NCI-H526 treated with DMSO at 0.1 percent for 48 hours (cell line): Measurements from ENCODE around the gene PRDM11.

Experiments used
- DNase-seq: peaks from one replicate; lab custom pipeline; 2025; lab: John Stamatoyannopoulos, UW

The PRDM11 gene

GRCh38 chr11:45178223-45178622 is 31.8 kb downstream of the PRDM11 start:
- no peak for DNase-seq

- no peak for DNase-seq
Measured at GRCh38 chr11:45178890-45179671, 32.6 kb downstream of the PRDM11 start.

- no peak for DNase-seq
Measured at GRCh38 chr11:45179686-45180178, 33.3 kb downstream of the PRDM11 start.

DNA sequence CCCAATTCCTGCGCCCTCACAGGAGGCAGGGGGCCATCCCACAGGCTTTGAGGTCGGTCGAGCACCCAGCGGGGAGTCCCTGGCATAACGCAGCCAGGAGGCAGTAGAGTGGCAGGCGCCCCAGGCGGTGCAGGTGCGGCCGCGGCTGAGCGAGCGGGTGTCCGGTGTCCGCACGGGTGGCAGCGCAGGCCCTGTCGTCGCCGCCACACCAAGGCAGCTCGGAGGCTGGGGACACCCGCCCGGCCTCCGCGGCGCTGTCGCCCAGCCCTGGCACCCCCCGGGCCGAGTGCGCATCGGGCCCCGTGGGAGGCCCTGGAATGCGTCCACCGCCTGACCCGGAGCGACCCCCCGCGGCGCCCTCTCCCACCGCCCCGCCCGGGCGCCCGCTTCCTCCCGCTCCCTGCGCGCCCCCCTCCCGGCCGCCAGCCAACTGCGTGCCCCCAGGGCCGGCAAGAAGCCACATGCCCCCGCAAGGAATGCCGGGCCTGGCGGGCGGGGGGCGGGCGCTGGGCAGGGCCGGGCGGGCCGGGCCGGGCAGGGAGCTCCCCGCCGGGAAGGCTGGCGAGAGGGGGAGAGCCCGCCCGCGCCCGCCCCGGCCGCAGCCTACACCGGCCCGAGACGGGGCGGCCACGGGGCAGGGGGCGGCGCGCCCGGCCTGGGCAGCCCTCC is 33.9 kb downstream of the PRDM11 start:
- DNase-seq, result peak; percentile 52

DNA sequence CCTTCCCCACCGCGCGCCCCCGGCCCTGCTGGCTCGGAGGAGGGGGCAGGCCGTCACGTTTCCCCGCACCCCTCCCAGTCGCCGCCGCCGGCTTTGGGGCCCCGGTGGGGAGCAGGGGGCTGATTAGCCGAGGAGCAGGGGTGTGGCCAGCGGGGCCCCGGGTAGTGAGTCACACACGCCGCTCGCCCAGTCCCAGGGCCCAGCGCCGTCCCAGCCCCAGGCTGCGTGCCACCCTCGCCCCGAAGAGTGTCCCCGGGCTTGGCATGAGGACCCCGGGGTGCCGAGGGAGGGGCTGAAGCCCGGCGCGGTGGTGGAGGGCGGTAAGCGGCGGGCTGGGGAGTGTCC is 34.4 kb downstream of the PRDM11 start:
- peak; percentile 48 for DNase-seq

- no peak for DNase-seq
Measured at GRCh38 chr11:45181193-45181888, 34.9 kb downstream of the PRDM11 start.

GRCh38 chr11:45181889-45182550 is 35.6 kb downstream of the PRDM11 start:
- DNase-seq, result no peak

GRCh38 chr11:45182902-45183301 is 36.5 kb downstream of the PRDM11 start:
- no peak for DNase-seq

GRCh38 chr11:45184640-45185039 is 38.2 kb downstream of the PRDM11 start:
- DNase-seq, result no peak

DNA sequence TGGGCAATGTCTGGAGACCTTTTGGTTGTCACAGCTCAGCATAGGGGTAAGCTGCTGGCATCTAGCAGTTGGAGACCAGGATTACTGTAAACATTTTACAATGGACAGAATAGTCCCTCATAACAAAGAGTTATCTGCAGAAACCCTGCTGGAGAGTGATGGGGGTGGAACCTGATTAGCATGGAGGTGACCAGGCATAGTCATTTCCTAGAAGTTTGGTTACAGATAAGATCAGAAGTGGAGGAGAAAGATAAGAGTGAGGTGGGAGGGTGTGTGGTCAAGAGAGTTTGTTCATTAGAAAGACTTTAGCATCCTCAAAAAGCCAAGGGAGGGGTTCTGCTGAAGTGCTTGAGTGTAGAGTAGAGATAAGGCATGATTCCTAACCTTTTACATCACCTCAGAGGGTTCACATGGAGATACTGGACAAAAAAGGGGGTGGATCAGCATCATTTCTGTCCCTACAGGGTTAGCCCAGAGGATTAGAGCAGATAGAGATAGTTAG is 38.8 kb downstream of the PRDM11 start:
- no peak for DNase-seq

DNA sequence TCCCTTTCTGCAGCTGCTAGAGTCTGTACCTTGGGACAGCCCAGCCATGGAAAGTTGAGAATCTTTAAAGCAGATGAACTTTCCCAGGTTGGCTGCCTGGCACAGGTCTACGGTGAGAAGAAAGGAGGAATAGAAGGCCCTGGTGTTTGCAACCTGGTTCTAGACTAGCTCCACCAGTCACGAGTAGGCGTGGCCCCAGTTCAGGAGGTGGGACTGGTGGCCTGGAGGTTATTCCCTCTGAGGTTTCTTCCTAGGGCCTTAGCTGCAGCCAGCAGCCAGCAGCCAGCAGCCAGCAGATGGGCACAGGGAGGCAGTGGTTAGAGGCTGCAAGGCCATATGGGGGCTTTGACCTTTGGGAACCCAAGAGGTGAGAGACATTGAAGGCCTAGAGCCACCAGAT is 40.9 kb downstream of the PRDM11 start:
- no peak for DNase-seq

DNA sequence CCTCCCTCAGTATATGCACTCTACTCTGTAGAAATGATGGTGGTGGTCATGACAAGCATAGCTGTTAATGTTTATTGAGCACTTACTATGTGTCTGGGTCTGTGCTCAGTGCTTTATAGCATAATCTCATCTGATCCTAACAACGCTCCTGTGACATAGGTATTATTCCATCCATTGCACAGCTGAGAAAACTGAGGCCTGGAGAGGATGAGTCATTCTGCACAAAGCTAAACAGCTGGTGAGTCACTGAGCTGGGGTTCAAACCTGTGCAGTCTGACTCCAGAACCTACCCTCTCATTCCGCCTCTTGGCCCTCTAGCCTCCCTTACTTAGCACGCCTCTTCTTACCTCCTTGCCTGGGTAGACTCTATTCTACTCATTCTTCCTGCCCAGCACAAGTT is 41.7 kb downstream of the PRDM11 start:
- DNase-seq, result no peak

DNA sequence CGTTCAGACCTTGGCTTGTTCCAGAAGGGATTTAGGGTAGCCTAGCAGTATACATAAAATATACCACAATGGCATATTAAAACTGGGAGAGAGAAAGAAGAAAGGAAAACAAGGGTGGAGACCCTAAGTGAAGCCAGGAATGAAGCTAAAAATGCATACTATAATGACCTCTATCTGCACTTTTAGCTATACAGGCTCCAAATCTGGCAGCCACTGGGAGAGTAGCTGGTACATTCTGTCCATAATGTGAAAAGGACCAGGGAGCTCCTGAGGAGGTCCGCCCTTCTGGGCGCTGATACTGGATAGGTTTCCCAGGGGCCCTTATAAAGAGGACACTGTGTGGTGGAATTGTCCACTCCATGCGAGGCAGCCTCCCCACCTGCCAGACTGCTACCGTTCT is 42.8 kb downstream of the PRDM11 start:
- no peak for DNase-seq

DNA sequence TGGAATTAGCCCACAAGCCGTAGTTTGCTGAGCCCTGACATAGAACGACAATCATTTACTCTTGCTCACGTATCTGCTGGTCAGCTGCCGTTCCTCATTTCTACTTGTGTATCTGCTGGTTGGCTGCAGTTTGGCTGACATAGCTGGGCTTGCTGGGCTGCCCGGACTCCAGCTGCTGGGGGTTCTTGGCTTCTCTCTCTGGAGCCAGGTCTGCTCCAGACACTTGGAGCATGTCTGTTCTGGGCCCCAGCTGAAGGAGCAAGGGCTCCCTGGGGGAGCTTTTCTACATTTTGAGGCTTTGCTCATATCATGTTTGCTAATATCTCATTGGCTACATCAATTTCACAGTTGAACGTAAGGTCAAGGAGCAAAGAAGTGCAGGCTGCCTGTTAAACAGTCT is 47.3 kb downstream of the PRDM11 start:
- DNase-seq, result no peak

DNA sequence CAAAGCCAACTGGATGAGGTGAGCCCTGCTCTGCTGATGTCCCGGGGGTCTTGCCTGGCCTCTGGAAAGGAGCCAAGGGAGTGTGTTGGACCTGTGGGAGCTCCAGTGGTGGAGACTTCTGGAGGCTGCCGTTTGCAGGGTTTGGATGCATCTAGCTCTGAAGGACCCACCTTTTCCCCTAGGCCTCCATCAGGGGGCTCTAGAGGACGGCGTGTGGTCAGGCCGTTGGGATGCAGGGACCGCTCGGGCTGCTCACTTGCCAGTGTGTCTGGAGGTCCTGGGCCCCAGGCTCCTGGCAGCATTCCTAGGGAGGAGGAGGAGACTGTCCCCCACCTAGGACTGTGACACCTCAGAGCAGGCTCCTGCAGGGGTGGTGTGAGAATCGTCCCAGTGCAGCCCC is 58.3 kb downstream of the PRDM11 start:
- no peak for DNase-seq

DNA sequence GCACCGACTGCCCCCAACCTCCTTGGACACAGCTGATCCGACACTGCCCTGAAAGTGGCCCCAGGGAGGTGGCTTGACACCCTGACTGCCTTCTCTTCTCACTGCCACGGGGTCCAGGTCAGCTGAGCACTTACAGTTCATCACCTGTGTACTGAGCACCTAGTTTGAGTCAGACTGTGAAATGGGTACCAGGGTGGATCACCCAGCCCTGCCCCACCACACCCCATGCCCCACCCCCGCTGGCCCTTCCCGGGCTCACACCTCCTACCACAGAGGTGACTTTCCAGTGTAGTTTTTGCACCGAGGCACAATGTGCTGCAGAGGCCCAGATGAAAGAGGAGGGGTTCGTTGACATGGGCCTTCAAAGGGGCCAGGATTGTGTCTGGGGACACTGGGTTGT is 59.5 kb downstream of the PRDM11 start:
- DNase-seq, result no peak

DNA sequence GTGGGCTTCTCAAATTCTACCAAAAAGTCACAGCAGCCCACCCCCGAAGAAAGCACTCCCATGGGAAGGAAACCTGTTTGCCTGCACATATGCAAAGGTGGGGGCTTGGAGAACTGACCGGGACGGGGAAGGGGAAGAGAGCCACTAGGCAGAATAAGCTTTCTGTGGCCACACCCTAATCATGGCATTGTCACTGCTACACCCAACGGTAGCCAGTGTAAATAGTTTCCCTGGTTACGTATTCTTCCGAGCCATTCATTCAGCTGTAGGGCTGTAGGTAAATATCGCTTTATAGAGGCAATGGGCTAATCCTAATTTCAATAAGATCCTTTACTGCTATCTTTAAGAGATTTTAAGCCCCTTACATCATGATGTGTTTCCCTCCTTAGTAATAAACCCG is 61.7 kb downstream of the PRDM11 start:
- DNase-seq, result peak; percentile 66

DNA sequence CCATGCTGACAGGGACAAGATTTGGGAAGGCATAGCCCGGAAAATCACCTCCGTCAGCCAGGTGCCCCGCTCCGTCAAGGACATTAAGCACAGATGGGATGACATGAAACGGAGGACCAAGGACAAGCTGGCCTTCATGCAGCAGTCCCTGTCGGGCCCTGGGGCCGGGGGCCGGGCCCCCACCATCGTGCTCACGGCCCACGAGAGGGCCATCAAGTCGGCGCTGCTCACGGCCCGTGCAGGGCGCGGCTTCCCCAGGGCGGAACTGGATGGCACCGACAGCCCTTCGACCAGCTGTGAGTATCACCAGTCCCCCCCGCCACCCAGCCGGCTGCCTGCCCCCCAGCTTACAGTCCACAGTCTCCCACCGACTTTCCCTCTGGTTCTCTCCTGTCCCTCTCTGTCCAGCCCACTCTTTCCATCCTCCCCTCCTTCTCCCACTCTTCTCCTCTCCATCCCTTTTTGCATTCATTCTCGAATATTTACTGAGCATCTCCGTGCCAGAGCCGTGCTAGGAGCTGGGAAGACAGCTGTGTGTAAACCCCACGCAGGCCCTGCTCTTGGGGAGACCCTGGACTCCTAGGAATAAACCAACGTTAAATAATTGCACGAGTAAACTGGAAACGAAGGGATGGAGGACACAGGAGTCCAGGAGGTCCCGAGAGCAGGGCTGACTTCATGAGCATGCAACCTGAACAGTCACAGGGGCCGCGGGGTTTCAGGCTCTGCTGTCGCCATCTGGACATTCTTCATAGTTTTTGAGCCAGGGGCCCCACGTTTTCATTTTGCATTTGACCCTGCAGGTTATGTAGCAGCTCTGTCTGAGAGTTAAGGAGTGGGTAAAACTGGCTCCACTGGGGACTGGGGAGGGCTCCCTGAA is 62.8 kb downstream of the PRDM11 start:
- no peak for DNase-seq

- DNase-seq, result peak; percentile 37
Measured at GRCh38 chr11:45209891-45210699, 63.7 kb downstream of the PRDM11 start.

DNA sequence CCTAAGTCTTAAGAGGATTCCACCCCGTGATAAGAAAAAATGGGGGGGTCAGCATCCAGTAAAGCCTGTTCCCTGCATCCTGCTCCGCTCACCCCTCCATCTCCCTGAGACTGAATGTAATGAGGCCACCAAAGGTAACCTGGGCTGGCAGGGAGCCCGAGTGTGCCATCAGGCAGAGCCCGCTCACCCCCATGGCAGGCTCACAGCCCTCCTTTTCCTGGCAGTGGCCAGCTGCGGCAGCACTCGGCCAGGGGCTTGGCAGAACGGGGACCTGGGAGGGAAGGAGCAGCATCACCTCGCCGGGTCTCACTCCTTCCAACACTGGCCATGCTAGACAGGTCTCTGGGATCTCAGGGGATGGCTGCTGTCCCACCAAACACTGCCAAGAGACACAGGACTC is 64.4 kb downstream of the PRDM11 start:
- no peak for DNase-seq
